HG02642 (cell line): Measurements from ENCODE around the gene INPP5A.
"Not testable (repeated sequence)": the region's sequence is repeated elsewhere in the genome, so short reads cannot be mapped to it uniquely, and the experiment has no call there.

ENCODE experiments used
- ATAC-seq: cut with Tn5 transposase; IDR thresholded peaks from one replicate; pipeline ENCODE4 v1.9.1; 2021; ENCODE audit warnings: mild to moderate bottlenecking; ENCODE audit not compliant: unreplicated experiment, poor library complexity

Gene INPP5A

GRCh38 chr10:132816718-132817117 lies 279.1 kb downstream of the INPP5A start:
- no peak for ATAC-seq

GRCh38 chr10:132817701-132818211 lies 280.2 kb downstream of the INPP5A start:
- ATAC-seq, result no peak

- ATAC-seq, result no peak
Measured at GRCh38 chr10:132820056-132820455, 282.5 kb downstream of the INPP5A start.

- not testable (repeated sequence) for ATAC-seq
Measured at GRCh38 chr10:132825783-132826523, 288.4 kb downstream of the INPP5A start.

GRCh38 chr10:132826524-132827422 lies 289.2 kb downstream of the INPP5A start:
- no peak for ATAC-seq

GRCh38 chr10:132827423-132827789 lies 289.8 kb downstream of the INPP5A start:
- no peak for ATAC-seq

- no peak for ATAC-seq
Measured at GRCh38 chr10:132827861-132828539, 290.4 kb downstream of the INPP5A start.

- no peak for ATAC-seq
Measured at GRCh38 chr10:132828681-132829080, 291.1 kb downstream of the INPP5A start.

- no peak for ATAC-seq
Measured at GRCh38 chr10:132829403-132829802, 291.8 kb downstream of the INPP5A start.

- ATAC-seq, result no peak
Measured at GRCh38 chr10:132832186-132832969, 294.8 kb downstream of the INPP5A start.
